Measurements from ENCODE around the gene RABGAP1L. TPM values are rescaled to one million over a fixed set of nuclear protein-coding genes. Genes with fewer than 3 reads are reported as not detected.
A peak's percentile ranks its signal among the peaks of the same experiment; 100 is the strongest.

The RABGAP1L gene
- total RNA-seq, 4 donors from 2014 or later: 38.8 to 54.7 (median 50.5) TPM

DNA sequence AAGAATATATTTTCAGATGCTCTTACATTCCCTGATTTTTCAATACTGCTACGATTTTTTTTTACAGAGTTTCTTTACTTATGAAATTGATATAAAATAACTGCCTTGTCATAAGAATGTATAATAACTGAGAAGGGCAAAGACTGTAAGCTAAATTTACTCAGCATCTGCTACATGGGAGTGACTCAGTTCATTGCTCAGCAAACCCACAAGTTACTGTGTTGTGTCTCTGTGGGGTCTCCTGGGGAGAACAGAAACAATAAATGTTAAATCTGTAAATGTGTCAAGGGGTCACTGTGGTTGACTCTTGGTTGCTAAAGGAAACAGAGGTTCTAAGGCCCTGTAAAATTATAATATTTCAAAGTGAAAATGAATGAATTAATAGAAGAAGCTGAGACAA, 630.1 kb downstream of the RABGAP1L start:
- H3K4me3 ChIP-seq (ENCODE audit: low read depth, poor library complexity, severe bottlenecking): no peak overlapping the region
- no peak for DNase-seq (ENCODE audit: low spot score in 2 of 2)
- intact Hi-C loops (cut with DNase I; ENCODE audit: low total_unique reads): no loop called here
- no peak for TF ChIP-seq POLR2A (IDR thresholded peaks at IDR 0.05)
- TF ChIP-seq, protein P1, sequence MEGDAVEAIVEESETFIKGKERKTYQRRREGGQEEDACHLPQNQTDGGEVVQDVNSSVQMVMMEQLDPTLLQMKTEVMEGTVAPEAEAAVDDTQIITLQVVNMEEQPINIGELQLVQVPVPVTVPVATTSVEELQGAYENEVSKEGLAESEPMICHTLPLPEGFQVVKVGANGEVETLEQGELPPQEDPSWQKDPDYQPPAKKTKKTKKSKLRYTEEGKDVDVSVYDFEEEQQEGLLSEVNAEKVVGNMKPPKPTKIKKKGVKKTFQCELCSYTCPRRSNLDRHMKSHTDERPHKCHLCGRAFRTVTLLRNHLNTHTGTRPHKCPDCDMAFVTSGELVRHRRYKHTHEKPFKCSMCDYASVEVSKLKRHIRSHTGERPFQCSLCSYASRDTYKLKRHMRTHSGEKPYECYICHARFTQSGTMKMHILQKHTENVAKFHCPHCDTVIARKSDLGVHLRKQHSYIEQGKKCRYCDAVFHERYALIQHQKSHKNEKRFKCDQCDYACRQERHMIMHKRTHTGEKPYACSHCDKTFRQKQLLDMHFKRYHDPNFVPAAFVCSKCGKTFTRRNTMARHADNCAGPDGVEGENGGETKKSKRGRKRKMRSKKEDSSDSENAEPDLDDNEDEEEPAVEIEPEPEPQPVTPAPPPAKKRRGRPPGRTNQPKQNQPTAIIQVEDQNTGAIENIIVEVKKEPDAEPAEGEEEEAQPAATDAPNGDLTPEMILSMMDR (IDR thresholded peaks at IDR 0.05): no peak
- 78 to 81% methylated on average over 1 of the region's 1 CpG for WGBS, 2 donors

DNA sequence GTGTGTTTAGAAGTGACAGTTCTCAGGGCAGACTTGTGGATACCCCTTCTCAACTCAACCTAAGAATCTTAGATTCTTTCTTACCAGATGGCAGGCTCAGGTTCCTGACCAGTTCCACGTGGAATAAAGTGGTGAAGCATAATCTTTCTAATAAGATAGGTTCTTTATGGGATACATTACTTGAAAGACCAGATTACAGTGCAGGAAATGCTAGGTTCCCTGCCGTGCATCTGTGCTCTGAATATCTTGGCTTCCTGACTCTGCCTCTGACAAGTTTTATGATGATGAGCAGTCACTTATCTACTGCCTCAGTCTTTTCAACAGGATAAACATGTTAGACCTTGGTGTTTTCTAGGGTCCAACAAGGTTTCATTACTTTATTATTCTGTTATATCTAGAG, 632.5 kb downstream of the RABGAP1L start:
- intact Hi-C loops (cut with DNase I; ENCODE audit: low total_unique reads): loop anchor here (5.0 kb wide), 1 partner anchor 1055 kb away; no protein-coding TSS in a partner anchor
- no peak overlapping the region for H3K4me3 ChIP-seq (ENCODE audit: low read depth, poor library complexity, severe bottlenecking)
- WGBS, 2 donors: 38 to 40% methylated on average over 2 of the region's 2 CpGs

DNA sequence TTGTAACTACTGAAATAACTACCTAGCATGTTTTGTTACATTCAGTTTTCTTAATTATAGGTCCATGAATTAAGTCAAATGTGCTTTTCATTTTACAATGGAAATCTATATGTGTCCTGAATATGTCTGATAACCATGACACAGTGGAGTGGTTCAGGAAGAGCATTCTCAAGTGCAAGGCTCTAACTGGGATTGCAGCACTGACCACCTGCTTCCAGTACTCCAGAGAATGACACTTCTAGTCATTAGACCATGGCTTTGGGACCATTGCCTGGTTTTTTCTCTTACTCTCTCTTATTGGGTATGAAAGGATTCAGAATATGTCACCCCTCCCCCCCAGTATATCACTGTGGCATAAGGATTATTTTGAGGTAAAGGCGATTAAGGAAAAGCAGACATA, 635.5 kb downstream of the RABGAP1L start:
- TF ChIP-seq POLR2A (IDR thresholded peaks at IDR 0.05): no peak
- no peak for DNase-seq (ENCODE audit: low spot score in 2 of 2)
- 92 to 100% methylated on average over 1 of the region's 1 CpG for WGBS, 2 donors
- no peak overlapping the region for H3K4me3 ChIP-seq (ENCODE audit: low read depth, poor library complexity, severe bottlenecking)
- intact Hi-C loops (cut with DNase I; ENCODE audit: low total_unique reads): loop anchor here (5.0 kb wide), 1 partner anchor 1052 kb away; no protein-coding TSS in a partner anchor

More for the DNA sequence above, 632.5 kb downstream of the RABGAP1L start:
- no peak for TF ChIP-seq POLR2A (IDR thresholded peaks at IDR 0.05)
- TF ChIP-seq, protein P1 (IDR thresholded peaks at IDR 0.05): no peak
- DNase-seq (ENCODE audit: low spot score in 2 of 2): no peak

DNA sequence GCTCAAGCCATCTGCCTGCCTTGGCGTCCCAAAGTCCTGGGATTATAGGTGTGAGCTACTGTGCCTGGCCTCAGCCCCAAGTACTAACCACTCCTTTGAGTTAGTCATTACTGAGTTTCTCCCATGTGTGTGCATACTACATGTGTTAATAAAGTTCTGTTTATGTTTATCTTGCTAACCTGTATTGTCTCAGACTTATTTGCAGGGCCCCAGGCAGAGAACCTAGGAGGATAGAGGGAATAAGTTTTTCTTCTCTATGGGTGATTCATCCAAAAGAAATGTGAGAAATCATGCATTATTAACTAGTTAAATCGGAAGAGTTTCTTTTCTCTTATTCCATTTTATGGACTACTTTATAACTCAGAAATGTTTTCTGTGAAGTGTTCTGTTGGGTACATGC, 636.5 kb downstream of the RABGAP1L start:
- TF ChIP-seq, protein P1 (IDR thresholded peaks at IDR 0.05): no peak
- TF ChIP-seq POLR2A (IDR thresholded peaks at IDR 0.05): no peak
- DNase-seq (ENCODE audit: low spot score in 2 of 2): no peak
- no peak overlapping the region for H3K4me3 ChIP-seq (ENCODE audit: low read depth, poor library complexity, severe bottlenecking)
- WGBS, 2 donors: 69 to 81% methylated on average over 2 of the region's 2 CpGs
- intact Hi-C loops (cut with DNase I; ENCODE audit: low total_unique reads): no loop called here

DNA sequence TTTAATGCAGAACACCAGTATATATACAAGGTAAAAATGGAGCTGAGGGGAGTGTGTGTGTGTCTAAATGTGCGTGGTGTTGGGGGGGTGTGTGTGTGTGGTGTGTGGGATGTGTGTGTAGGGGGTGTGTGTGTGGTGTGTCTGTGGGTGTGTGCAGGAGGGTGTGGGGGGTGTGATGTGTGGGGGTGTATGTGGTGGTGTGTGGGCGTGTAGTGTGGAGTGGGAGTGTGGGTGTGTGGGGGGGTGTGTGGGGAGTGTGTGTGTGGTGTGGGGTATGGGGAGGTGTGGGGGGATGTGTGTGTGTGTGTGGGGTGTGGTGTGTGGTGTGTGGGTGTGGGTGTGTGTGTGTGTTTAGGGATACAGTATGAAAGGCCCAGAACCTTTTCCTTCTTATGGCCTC, 638.1 kb downstream of the RABGAP1L start:
- intact Hi-C loops (cut with DNase I; ENCODE audit: low total_unique reads): no loop called here
- no peak for TF ChIP-seq POLR2A (IDR thresholded peaks at IDR 0.05)
- TF ChIP-seq, protein P1 (IDR thresholded peaks at IDR 0.05): no peak
- no peak overlapping the region for H3K4me3 ChIP-seq (ENCODE audit: low read depth, poor library complexity, severe bottlenecking)
- WGBS, 2 donors: 91 to 92% methylated on average over 2 of the region's 2 CpGs
- no peak for DNase-seq (ENCODE audit: low spot score in 2 of 2)

DNA sequence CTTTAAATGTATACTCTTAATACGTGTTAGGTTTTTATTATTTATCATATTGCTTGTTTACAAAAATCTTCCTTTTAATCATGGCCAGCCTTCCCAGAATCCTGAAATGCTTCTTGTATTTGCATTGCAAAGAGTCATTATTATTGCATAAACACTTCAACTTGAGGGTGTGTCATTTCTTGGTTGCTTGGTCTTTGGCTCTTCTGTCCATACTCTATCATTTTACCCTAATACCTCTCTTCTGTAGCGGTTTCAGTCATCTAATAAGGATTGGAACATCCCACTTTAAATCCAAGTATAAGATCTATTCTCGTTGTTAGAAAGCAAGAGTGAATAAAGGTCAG, 639.8 kb downstream of the RABGAP1L start:
- TF ChIP-seq POLR2A (IDR thresholded peaks at IDR 0.05): no peak
- intact Hi-C loops (cut with DNase I; ENCODE audit: low total_unique reads): no loop called here
- 17% methylated on average over 3 of the region's 3 CpGs for WGBS, 2 donors
- no peak overlapping the region for H3K4me3 ChIP-seq (ENCODE audit: low read depth, poor library complexity, severe bottlenecking)
- no peak for DNase-seq (ENCODE audit: low spot score in 2 of 2)

DNA sequence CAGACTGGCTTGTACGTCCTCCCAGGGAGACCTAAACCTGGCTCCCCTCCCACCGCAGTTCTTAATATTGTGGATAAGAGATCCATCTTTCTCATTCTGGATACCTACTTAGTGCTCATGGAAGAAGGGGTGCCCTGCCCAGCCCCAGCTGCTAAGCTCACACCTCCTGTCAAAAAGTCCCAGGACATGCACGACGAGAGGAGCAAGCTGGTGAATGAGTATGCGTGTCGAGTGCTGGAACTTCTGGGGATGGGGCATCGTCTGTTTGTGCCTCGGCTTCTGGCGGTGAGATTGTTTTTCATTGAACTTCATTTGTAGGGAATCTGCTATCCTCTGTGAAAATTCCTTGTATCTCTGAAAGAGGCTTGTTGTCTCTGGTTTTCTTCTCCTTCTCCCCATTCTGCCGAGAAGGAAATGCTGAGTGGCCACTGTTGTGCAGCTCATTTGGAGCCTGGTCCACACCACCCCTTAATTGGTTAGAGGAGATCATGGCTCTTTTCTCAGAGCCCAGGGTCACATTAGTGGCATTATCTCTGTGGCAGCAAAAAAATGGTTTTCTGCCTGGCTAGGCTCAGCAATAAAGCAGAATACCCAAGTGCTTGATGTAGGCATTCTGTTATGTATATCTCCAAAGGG, 641.0 kb downstream of the RABGAP1L start:
- H3K4me3 ChIP-seq (ENCODE audit: low read depth, poor library complexity, severe bottlenecking): peak overlapping the region; percentile 29
- TF ChIP-seq, protein P1 (IDR thresholded peaks at IDR 0.05): no peak
- TF ChIP-seq POLR2A (IDR thresholded peaks at IDR 0.05): no peak
- intact Hi-C loops (cut with DNase I; ENCODE audit: low total_unique reads): no loop called here
- DNase-seq (ENCODE audit: low spot score in 2 of 2): no peak
- WGBS, 2 donors: 3 to 11% methylated on average over 10 of the region's 10 CpGs

Measured in lower leg skin (tissue), 4 donors.